HG02798 (cell line): ENCODE results near the gene SENP6.
"Not testable (repeated sequence)": the region's sequence is repeated elsewhere in the genome, so short reads cannot be mapped to it uniquely, and the experiment has no call there.

Experiments
- ATAC-seq: cut with Tn5 transposase; IDR thresholded peaks from one replicate; pipeline ENCODE4 v1.9.1; 2021; ENCODE audit warnings: mild to moderate bottlenecking; ENCODE audit not compliant: unreplicated experiment, poor library complexity

Gene SENP6

GRCh38 chr6:75608956-75609533 is 7.4 kb downstream of the SENP6 start:
- no peak for ATAC-seq

- ATAC-seq = no peak
Measured at GRCh38 chr6:75609639-75610590, 8.2 kb downstream of the SENP6 start.

DNA sequence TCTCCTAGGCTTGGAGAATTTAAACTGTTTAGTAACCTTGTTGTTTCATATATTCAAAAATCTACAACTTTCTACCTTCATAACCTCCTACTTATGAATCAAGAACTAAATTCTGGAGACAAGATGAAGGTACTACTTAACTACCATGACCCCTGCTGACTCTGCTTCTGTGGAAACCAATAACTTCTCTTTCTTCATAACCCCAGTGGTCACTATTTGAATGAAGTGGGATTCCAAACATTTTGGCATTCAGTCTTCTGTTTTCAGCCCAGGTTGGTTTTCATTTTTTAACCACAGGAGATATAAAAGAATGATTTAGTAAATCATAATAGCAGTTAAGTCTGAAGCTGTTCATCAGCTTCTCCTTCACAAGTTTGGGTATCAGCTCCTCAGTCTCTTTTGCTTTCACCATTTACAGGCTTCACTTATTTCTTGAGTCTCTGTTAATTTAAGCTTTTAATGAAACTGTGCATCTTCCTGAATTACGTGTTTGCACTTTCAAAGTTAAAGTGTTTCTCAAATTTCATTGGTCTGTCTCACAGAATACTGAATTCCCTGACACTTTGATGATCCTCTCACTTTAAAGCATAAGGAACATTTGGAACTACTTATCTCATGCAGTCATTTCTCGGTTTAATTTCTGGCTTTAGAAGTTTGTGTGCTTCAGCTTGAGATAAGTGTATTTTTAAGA is 9.5 kb downstream of the SENP6 start:
- no peak for ATAC-seq

GRCh38 chr6:75611702-75612375 is 10.2 kb downstream of the SENP6 start:
- ATAC-seq = peak; percentile 63

- ATAC-seq = no peak
Measured at GRCh38 chr6:75612434-75612833, 10.8 kb downstream of the SENP6 start.

DNA sequence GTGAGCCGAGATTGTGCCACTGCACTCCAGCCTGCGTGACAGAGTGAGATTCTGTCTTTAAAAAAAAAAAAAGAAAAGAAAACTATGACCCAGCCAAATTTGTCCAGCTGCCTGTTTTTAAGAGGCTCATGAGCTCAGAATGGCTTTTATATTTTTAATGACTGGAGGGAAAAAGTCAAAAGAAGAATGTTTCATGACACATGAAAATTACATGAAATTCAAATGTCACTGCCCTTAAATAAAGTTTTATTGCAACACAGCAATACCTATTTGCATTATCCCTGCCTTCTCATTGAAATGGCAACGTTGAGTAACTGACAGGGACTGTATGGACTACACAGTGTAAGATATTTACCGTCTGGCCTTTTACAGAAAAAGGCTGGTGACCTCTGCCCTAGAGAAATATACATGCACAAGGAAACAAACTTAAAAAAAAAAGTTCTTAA is 11.4 kb downstream of the SENP6 start:
- ATAC-seq = no peak

DNA sequence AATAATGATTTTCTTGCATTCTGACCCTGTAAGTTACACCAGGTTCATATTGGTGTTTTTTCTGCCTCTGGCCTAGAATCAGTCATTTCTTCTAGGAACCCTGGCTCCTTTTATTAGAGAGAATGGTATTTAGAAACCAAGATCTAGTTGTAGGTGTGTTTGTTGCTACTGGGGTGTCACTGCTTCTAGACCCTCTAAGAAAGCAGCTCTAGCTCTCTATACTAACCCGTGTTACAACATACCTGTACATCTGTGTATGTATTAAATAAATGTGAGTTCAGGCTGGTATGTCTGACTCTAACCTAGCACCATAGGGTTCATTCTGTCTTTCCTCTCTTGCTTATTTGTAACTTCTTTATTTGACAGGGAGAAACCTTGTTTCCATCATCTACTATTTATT is 16.8 kb downstream of the SENP6 start:
- no peak for ATAC-seq

GRCh38 chr6:75619230-75619899 is 17.7 kb downstream of the SENP6 start:
- no peak for ATAC-seq

- ATAC-seq = no peak
Measured at GRCh38 chr6:75620381-75621304, 19.0 kb downstream of the SENP6 start.

GRCh38 chr6:75621846-75622245 is 20.2 kb downstream of the SENP6 start:
- no peak for ATAC-seq

GRCh38 chr6:75623491-75623890 is 21.8 kb downstream of the SENP6 start:
- ATAC-seq = no peak

GRCh38 chr6:75624335-75624734 is 22.7 kb downstream of the SENP6 start:
- no peak for ATAC-seq

DNA sequence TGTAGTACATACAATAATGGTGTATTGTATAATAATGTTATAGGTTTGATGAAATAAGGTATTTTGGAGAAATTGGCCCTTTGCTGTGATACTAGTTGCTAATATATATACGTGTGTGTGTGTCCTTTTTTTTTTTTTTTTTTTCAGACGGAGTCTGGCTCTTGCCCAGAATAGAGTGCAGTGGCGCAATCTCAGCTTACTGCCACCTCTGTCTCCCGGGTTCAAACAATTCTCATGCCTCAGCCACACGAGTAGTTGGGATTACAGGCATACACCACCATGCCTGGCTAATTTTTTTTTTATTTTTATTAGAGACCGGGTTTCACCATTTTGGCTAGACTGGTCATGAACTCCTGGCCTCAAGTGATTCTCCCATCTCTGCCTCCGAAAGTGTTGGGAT is 23.3 kb downstream of the SENP6 start:
- ATAC-seq = no peak

GRCh38 chr6:75626561-75626960 is 24.9 kb downstream of the SENP6 start:
- no peak for ATAC-seq

GRCh38 chr6:75627708-75628107 is 26.0 kb downstream of the SENP6 start:
- not testable (repeated sequence) for ATAC-seq

DNA sequence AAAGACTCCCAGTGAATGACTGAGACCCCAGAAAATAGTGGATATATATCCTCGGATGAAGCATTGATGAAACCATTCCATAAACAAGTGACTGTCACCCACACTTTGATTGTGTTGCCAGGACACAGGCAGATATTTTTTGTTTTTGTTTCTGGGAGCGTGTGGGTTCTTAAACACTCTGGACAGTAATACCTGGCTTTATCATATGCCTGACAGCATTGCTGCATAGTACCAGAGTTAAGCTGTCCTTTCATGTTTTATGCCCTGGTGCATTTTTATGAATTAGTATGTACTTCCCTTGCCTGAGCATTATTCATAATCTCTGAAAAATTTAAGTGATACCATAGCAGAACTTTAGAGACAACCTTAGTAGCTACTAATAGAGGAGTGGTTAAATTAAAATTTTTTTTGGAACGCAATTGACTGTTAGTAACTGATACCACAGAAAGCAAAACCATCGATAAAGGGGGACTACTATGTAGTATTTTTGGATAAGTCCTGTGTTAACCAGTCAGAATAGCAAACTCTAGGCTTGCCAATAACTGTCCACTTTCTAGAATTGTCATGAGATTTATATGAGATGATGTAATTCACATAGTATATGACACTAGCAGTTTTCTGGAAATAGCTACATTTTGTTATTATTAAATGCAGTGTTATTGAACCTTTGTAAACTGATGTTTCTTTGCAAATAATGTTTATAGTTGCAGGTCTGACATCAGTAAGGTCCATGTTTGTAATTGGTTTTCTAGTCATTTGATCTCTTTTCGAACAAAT is 30.4 kb downstream of the SENP6 start:
- no peak for ATAC-seq

GRCh38 chr6:75633045-75633444 is 31.4 kb downstream of the SENP6 start:
- ATAC-seq = no peak

- ATAC-seq = no peak
Measured at GRCh38 chr6:75642311-75642710, 40.6 kb downstream of the SENP6 start.
